Measurements from ENCODE around the gene GPR152.

- TF ChIP-seq POLR2A (IDR thresholded peaks at IDR 0.05) (no peak), CTCF (IDR thresholded peaks at IDR 0.05) (no peak)
Measured at GRCh38 chr11:67422891-67423290, 29.6 kb downstream of the GPR152 start.

Data from sigmoid colon (tissue), 3 donors.